ENCODE results near the gene NDUFS2.

Gene NDUFS2

GRCh38 chr1:161216945-161217712, 15.0 kb downstream of the NDUFS2 start:
- DNase-seq (ENCODE audit: low read depth, low spot score), result peak; percentile 60
- in situ Hi-C loops (cut with HindIII; ENCODE audit: low sequenced_read_pairs), result loop anchor here (25.0 kb wide), 1 partner anchor 145 kb away; the partner anchor contains the start of gene CFAP126
- no peak for TF ChIP-seq CTCF (IDR thresholded peaks at IDR 0.05; ENCODE audit: low read depth, low read length)
- no peak overlapping the region for H3K4me3 ChIP-seq (ENCODE audit: low read depth, low read length)

GRCh38 chr1:161217831-161218230, 15.7 kb downstream of the NDUFS2 start:
- in situ Hi-C loops (cut with HindIII; ENCODE audit: low sequenced_read_pairs), result loop anchor here (25.0 kb wide), 1 partner anchor 144 kb away; the partner anchor contains the start of gene CFAP126
- H3K4me3 ChIP-seq (ENCODE audit: low read depth, low read length), result no peak overlapping the region
- no peak for DNase-seq (ENCODE audit: low read depth, low spot score)
- TF ChIP-seq CTCF (IDR thresholded peaks at IDR 0.05; ENCODE audit: low read depth, low read length), result no peak

GRCh38 chr1:161218301-161219077, 16.3 kb downstream of the NDUFS2 start:
- no peak overlapping the region for H3K4me3 ChIP-seq (ENCODE audit: low read depth, low read length)
- no peak for DNase-seq (ENCODE audit: low read depth, low spot score)
- no peak for TF ChIP-seq CTCF (IDR thresholded peaks at IDR 0.05; ENCODE audit: low read depth, low read length)
- in situ Hi-C loops (cut with HindIII; ENCODE audit: low sequenced_read_pairs), result loop anchor here (25.0 kb wide), 1 partner anchor 144 kb away; the partner anchor contains the start of gene CFAP126

- TF ChIP-seq CTCF (IDR thresholded peaks at IDR 0.05; ENCODE audit: low read depth, low read length), result no peak
- no peak for DNase-seq (ENCODE audit: low read depth, low spot score)
- no peak overlapping the region for H3K4me3 ChIP-seq (ENCODE audit: low read depth, low read length)
- in situ Hi-C loops (cut with HindIII; ENCODE audit: low sequenced_read_pairs), result loop anchor here (25.0 kb wide), 1 partner anchor 143 kb away; the partner anchor contains the start of gene CFAP126
These were observed 17.1 kb downstream of the NDUFS2 start for GRCh38 chr1:161219078-161219892.

- DNase-seq (ENCODE audit: low read depth, low spot score), result no peak
- TF ChIP-seq CTCF (IDR thresholded peaks at IDR 0.05; ENCODE audit: low read depth, low read length), result no peak
- H3K4me3 ChIP-seq (ENCODE audit: low read depth, low read length), result no peak overlapping the region
- in situ Hi-C loops (cut with HindIII; ENCODE audit: low sequenced_read_pairs), result loop anchor here (25.0 kb wide), 1 partner anchor 142 kb away; the partner anchor contains the start of gene CFAP126
These were observed 17.8 kb downstream of the NDUFS2 start for GRCh38 chr1:161220002-161220401.
